ENCODE measurements around the gene RAMAC.
"Not testable (repeated sequence)": the region's sequence is repeated elsewhere in the genome, so short reads cannot be mapped to it uniquely, and the experiment has no call there.

Gene RAMAC

DNA sequence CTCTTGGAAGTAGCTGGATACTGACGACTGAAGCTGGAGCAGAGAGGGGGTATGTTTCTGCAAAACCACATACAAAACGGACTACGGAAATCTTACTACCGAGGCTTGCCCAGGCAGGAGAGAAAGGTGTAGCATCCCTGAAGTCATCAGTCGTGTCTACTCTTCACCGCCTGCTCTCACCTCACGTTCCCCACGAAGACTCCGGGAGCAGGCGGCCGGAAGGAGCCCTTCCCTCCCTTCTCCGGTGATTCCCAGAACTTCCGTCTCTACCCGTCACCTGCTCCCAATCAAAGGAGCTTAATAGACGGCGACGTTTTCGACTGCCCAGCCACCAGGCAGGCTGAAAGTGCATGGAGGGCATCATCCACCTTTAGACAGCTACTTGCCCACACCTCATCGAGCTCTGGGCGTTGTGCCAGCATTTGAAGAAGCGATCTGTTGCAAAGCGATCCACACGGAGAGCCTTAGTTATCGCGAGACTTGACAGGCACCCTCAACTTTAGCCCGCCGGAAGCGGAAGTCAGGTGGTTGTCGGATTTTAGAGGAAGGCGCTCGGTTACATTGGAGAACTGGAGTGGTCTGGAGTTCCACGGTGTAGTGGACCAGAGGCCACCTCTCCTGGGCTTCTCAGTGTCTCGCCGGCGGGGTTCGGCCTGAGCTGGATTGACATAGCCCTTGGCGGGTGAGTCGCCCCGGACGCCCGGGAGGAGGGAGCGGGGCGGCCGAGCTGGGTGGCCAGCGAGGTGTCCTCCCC is at the start of gene RAMAC:
Gene RAMAC, plus strand, starts transcription at position 523 of the 754 bp plus-strand sequence. CDS start 2,809 bp downstream, outside the sequence.
- DNase-seq = peak; percentile 94

DNA sequence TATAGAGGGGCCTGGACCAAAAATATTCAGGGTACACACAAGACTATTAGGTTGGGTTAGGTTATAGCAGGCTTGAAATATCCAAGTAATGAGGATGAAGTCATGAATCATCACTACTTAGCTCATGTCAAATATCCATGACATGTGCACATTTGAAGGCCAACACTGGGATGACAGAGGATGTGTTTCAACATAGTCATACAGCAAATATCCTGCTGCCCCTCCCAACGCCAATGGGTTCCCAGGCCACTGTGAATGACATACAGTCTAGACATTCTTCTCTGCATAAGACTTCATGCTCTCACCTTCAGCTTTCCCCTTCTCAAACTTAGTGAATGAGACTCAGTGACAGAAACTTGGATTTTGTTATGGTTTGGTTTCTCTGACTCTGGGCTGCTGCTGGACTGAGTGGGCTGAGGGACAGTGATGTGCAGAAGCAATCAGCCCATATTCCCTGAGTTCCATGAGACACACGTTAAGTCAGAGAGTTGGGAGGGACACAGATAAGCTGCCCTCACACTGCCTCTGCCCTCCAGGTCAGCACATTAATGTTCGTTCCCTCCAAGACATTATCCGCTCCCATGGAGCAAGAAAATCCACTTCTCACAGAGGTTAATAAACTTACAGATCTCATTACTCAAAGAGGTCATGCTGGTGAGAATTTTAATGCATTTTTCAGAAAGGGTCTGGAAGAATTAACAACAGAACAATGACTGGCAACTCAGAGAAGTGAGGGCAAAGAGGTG is 48.9 kb upstream of the RAMAC start:
- no peak for DNase-seq

DNA sequence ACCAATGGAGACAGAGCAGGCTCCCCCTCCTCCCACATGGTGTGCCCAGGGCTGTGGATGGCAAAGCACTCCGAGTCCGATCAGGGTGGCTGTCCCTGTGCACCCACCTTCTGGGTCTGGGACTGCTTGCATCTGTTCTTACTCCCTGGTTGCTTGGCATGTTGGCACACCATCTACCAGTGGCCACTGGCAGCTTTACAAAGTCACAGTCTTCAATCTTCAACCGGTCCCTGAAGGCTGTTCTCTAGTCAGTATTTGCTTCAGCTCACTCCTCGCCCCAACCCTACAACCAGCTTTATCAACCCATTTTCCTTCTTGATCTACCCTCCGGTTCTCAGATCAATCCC is 48.3 kb upstream of the RAMAC start:
- no peak for DNase-seq

- DNase-seq = not testable (repeated sequence)
Observed at GRCh38 chr15:82939678-82940077, 46.3 kb upstream of the RAMAC start.

GRCh38 chr15:82942691-82943090 is 43.3 kb upstream of the RAMAC start:
- DNase-seq = no peak

GRCh38 chr15:82943176-82943575 is 42.8 kb upstream of the RAMAC start:
- DNase-seq = no peak

- DNase-seq = no peak
Observed at GRCh38 chr15:82944056-82944455, 42.0 kb upstream of the RAMAC start.

DNA sequence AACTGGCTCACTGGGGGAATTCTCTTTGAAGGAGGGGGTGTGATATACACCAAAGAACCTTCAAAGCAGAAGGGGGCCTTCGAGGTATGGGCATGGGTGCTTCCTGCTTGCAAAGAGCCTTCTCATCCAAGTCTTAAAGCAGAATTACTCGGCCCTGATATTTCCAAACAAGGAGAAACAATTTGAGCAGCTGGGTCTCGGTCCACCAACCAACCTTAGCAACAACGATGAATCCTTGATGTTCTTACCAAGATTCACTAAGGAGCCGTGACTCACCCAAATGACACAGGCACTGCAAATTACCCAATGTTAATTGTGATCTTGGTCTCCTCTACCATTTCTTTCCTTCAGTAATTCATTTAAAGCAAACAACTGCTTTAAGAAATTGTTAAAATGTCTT is 41.2 kb upstream of the RAMAC start:
- DNase-seq = no peak

GRCh38 chr15:82945326-82945725 is 40.7 kb upstream of the RAMAC start:
- DNase-seq = no peak

DNA sequence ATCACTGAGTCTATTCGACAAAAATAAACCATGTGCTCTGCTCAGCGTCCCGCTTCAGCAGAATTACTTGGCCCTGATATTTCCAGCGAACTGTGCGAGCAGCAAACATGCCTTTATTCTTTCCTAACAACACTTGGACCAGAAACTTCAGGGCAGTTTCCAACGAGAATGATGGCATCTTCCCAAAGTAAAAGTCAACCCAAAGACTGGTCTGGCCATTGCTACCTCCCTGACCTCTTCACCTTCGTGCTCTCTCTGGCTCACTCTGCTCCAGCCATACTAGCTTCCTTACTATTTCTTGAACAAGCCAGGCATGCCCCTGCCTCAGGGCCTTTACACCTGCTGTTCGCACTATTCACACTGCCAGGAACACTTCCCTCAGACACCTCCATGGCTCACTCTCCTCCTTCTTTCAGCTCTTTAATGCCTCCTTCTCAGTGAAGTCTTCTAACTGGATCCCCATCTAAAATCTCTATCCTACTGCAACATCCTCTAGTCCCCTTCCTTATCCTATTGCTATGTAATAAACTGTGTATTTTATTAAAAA is 39.8 kb upstream of the RAMAC start:
- no peak for DNase-seq

GRCh38 chr15:82950295-82950694 is 35.7 kb upstream of the RAMAC start:
- DNase-seq = no peak

DNA sequence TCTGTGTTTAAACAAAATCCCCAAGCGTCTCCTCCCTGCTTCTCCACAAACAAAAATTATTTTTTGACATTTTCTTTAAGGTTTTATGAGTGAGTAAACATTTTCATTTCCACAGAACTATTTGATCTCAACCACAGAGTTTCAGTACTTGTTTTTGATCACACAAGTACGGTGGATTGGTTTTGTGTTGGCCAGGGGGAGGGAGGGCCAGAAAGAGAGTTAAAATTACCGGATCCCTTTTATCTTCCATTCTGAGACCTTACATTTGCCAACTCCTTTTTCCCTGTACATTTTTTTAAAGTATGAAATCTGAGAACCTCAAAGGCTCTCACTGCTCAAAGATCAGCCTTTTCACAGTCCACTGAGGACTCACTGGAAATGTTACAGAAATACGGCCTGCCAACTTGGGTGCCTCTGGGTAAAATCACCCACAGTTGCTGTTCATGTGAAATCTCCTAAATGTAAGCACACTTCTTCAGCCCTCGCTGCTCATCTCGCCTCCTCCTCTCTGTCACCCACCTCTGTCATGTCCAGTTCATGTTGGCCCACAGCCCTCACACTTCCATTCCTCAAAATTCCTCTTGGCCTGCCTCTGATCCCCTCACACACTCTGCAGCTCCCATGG is 35.2 kb upstream of the RAMAC start:
- no peak for DNase-seq

- DNase-seq = no peak
Observed at GRCh38 chr15:82951472-82952157, 34.4 kb upstream of the RAMAC start.

DNA sequence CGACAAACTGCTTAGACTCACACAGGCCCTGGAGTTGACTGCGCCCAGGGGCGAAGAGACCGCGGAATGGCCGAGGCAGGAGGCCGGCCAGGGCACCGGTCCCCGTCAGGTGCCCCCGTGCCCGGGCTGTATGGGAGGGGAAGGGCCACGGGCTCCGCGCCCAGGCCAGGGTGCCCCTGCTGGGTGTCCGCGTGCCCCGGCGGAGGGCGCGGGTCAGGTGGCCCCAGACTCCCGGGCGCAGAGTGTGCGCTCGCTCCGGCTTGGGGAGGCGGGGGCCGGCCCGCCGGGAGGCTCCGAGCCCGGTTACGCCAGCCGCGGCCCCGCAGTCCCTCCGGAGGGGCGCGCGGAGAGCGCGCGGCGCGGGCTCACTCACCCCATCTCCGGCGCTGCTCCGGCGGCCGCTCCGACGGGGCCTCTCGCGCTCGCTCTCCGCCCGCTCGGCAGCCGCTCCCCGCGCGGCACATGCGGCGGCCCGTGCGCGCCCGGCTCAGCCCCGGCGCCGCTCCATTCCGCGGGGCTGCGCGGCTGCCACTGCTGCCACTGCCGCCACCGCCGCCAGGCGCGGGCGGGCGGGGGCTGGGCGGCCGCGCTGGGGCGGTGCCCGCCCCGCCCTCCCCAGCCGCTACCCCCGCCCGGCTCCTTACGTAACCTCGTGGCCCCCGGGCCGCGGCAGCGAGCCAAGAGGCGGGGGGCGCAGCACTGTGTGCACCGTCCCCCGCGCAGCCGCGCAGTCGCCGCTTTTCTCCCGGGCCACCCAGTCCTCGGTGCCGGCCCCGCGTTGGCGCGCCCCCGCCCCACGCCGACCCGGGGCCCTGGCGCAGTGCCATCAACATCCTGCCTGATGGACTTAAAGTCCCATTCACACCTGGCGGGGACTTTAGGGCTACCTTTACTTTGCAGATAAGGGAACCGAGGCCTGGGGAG is 33.6 kb upstream of the RAMAC start, which contains the start of gene HOMER2:
Gene HOMER2, minus strand, starts transcription at position 563 of the 924 bp plus-strand sequence. Its CDS starts 185 bp downstream, at position 378.
- DNase-seq = peak; percentile 47

GRCh38 chr15:82958638-82959037 is 27.4 kb upstream of the RAMAC start:
- no peak for DNase-seq

DNA sequence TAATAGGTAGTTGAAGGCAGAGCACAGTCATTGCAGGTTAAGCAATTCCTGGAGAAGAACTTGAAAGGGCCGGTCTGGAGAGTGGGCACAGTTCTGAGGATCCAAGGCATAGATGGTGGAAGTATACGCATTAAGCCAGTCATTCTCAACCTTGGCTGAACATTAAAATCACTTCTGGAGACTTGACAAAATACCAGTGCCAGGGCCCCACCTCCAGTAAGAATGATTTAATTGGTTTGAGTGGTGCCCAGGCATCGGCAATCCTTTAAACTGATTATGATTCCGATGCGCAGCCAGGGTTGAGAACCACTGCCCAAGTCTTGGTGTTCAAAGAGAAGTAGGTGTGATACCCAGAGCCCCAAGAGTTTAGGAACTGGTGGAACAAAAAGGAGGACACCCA is 26.6 kb upstream of the RAMAC start:
- DNase-seq = no peak

GRCh38 chr15:82960766-82961165 is 25.2 kb upstream of the RAMAC start:
- DNase-seq = no peak

DNA sequence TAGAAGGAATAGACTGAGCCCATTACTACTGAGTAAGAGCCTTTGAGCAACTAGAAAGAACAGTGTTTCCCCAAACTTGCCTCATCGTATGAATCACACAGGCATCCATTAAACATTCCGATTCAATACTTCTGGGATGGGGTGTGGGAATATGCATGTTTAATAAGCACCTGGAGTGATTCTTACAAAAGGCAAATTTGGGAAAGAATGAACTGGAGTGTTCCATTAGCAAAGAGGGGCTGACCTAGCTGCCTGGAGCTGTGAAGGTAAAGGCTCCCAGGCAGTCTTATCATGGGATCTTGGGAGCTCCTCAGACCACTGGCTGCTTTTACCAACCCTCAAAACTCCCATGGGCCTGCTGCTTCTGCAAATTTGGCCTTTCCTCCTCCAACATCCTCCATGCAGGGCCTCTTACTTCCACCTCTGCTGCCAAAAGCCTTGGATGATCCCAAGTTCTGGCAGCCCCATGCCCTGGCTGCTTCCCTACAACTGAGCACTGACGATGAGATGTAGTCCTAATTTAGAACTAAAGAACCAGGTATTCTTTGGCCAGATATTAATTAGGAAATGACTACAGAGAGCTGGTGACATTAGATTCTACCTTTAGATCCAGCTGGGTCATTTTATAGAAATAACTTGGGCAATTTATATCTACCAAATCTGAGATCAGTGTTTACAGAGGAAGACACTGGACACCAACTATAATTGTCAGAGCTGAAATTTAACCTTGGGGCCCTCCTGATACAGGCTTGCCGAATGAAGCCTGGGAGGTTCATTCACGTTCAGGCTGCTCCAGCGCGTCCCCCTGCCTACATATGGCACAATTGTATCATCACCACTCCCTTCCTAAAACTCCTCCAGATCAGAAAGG is 22.3 kb upstream of the RAMAC start:
- no peak for DNase-seq

- DNase-seq = no peak
Observed at GRCh38 chr15:82964890-82965289, 21.1 kb upstream of the RAMAC start.

DNA sequence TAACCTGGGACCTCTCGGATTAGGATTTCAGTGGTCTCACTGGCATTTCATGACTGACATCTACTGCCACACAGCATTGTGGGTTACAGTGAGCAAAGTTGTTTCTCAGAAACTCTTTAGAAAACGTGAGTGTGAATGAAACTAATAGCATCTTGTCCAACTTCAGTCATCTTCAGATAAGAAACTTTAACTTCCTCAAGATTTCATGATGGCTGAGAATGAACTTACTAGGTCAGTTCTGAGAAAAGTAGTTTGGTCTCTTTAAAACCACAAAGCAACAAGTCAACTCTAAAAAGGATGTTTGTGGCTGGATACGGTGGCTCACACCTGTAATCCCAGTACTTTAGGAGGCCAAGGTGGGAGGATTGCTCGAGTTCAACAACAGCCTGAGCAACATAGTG is 19.3 kb upstream of the RAMAC start:
- DNase-seq = no peak

GRCh38 chr15:82968066-82968465 is 17.9 kb upstream of the RAMAC start:
- DNase-seq = no peak
